ENCODE measurements around the gene TNNI2.

Gene TNNI2

GRCh38 chr11:1822648-1823375 is 16.0 kb upstream of the TNNI2 start:
- no peak for DNase-seq

DNA sequence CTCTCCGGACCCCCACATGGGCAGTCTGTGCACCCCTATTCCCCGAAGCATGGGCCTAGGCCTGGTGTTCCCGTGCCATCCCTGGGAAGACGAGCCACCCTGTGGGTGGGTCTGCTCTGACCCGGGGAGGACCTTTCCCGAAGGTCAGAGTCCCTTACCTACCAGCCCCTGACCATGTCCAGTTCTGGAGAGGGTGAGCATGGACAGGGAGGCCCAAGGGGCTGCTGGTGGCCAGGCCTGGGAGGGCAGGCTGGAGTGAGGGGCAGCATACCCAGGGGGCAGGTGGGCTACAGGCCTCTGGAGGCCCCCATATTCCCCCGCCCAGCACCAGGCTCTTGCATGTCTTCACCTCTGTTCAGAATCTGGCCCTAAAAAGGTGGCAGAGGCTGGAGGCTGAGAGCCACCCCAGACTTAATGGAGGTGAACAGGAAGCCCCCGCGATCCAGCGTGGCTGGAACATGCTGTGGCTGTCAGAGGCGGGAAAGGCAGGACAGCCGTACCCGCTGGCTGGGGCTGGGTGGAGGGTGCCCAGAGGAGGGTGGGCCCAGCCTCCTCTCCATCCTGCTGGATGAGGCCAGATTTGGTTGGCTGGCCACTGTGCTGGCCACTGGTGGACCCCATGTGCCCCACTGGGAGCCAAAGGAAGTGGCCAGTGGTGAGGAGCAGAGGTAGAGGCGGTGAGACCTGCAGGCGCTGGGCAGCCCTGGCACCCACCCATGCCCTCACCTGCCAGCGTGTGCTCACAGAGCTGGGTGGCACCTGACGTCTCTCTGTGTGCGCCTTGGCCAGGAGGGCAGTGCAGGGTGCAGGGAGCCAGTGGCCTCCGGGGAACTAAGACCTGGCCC is 15.2 kb upstream of the TNNI2 start:
- no peak for DNase-seq

GRCh38 chr11:1824221-1825038 is 14.4 kb upstream of the TNNI2 start:
- no peak for DNase-seq

- DNase-seq, result no peak
Observed at GRCh38 chr11:1825039-1825740, 13.6 kb upstream of the TNNI2 start.

DNA sequence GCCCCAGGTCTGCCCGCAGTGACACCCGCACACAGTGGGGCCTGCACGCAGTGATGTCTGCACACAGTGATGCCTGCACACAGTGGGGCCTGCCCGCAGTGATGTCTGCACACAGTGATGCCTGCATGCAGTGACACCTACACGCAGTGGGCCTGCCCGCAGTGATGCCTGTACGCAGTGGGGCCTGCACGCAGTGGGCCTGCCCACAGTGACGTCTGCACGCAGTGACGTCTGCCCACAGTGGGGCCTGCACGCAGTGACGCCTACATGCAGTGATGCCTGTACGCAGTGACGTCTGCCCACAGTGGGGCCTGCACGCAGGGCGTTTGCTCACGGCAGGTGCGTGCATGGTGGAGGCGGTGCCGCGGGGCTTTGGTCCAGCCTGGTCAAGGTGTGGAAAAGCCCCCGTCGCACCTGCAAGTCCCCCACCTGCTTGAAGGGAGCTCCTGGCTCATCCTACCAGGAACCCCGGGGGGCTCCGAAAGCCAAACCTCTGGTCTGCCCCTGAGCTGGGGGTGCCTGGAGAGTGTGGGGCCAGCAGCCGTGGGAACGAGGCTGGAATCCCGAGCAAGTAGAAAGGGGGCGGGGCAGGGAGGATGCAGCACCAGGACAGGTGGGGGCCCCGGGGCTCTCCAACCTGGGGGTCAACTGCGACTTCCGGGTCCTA is 12.9 kb upstream of the TNNI2 start:
- no peak for DNase-seq

GRCh38 chr11:1826552-1827094 is 12.2 kb upstream of the TNNI2 start:
- DNase-seq, result no peak

- no peak for DNase-seq
Observed at GRCh38 chr11:1827095-1827813, 11.5 kb upstream of the TNNI2 start.

GRCh38 chr11:1827931-1828330 is 10.8 kb upstream of the TNNI2 start:
- DNase-seq, result no peak

DNA sequence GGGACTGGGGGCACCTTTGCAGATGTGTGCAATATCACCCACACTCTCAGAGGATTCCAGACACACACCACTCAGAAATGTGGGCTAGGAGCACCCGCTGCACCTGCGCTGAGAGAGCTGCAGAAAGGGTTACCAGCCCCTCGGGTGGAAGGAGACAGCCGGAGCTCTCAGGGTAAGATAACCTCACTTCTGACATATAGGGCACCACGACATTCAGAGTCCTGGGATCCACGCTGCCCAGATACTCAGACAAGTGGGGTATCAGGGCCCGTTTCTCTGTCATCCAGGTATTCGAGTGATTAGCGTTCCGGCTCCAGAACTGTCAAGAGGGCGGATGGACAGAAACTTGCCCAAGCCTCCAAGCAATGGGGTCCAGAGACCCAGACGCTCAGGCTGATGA is 10.2 kb upstream of the TNNI2 start:
- DNase-seq, result no peak

GRCh38 chr11:1829039-1829820 is 9.6 kb upstream of the TNNI2 start:
- DNase-seq, result no peak

DNA sequence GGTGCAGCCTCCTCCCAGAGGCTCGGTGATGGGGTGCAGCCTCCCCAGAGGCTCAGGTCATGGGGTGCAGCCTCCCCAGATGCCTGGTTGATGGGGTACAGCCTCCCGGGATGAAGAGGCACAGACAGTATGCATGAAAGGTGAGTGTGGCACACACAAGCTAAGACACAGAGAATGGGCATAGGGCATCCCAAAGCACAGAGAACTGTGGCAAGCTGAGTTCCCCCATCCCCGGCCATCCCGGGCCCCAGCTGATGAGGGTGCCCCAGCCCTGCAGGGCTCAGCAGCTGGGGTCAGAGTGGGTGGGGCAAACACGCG is 8.8 kb upstream of the TNNI2 start:
- no peak for DNase-seq

GRCh38 chr11:1830322-1831223 is 8.2 kb upstream of the TNNI2 start:
- DNase-seq, result no peak

- DNase-seq, result no peak
Observed at GRCh38 chr11:1831338-1832210, 7.2 kb upstream of the TNNI2 start.

- DNase-seq, result peak; percentile 45 to 74 (median 53)
Observed at GRCh38 chr11:1832211-1832919, 6.4 kb upstream of the TNNI2 start.

- no peak for DNase-seq
Observed at GRCh38 chr11:1832920-1833295, 5.9 kb upstream of the TNNI2 start.

DNA sequence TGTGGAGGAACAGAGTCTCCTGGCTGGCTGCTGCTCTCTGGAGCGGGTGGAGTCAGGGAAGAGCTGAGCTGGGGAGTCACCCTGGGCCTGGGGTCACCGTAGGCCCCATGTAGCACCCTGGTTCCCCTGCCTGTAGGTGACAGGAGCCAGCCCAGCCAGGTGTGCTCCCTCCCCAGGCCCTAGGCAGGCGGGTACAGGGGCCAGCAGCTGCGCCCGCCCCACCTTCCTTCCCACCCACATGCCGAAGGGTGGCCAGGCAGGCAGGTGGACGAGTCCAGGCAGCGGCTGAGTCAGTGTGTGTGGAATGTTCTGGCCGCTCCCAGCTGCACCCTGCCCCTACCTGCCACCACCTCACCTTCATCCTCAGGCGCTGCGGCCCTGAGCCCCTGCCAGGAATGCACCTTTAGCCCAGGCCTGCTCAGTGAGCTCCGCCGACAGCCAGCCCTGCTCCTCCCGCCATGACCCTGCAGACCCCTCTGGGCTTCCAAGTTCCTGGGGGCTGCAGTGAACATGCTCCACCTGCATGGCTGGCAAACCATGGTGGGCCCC is 4.6 kb upstream of the TNNI2 start:
- no peak for DNase-seq

Measured in activated naive CD4-positive, alpha-beta T cell (primary cell).